Dendritic cell treated with granulocyte-macrophage colony-stimulating factor and Interleukin-4, amounts not matched to agents 40 ng/mL and 50 ng/mL, for 4 days (primary cell): Measurements from ENCODE around the gene TUBA1B.

ENCODE experiments used
- H3K27ac Mint-ChIP-seq: one replicate; pipeline ENCODE4 v1.8.0; 2022; ENCODE audit warnings: mild to moderate bottlenecking, mixed read lengths
- H3K27me3 Mint-ChIP-seq: one replicate; pipeline ENCODE4 v1.8.0; 2022; ENCODE audit warnings: mild to moderate bottlenecking, mixed read lengths
- H3K36me3 Mint-ChIP-seq: one replicate; pipeline ENCODE4 v1.8.0; 2022; ENCODE audit warnings: low read depth, mixed read lengths
- H3K4me1 Mint-ChIP-seq: one replicate; pipeline ENCODE4 v1.8.0; 2022; ENCODE audit warnings: low read depth, mixed read lengths
- H3K4me3 Mint-ChIP-seq: one replicate; pipeline ENCODE4 v1.8.0; 2022; ENCODE audit warnings: mild to moderate bottlenecking, moderate library complexity, mixed read lengths
- H3K9me3 Mint-ChIP-seq: one replicate; pipeline ENCODE4 v1.8.0; 2022; ENCODE audit warnings: mixed read lengths
- intact Hi-C: fragments of 100-400 bp; cut with micrococcal nuclease; formaldehyde crosslinking; loops from one replicate; pipeline ENCODE4 v1.15.0; 2022

The TUBA1B gene

DNA sequence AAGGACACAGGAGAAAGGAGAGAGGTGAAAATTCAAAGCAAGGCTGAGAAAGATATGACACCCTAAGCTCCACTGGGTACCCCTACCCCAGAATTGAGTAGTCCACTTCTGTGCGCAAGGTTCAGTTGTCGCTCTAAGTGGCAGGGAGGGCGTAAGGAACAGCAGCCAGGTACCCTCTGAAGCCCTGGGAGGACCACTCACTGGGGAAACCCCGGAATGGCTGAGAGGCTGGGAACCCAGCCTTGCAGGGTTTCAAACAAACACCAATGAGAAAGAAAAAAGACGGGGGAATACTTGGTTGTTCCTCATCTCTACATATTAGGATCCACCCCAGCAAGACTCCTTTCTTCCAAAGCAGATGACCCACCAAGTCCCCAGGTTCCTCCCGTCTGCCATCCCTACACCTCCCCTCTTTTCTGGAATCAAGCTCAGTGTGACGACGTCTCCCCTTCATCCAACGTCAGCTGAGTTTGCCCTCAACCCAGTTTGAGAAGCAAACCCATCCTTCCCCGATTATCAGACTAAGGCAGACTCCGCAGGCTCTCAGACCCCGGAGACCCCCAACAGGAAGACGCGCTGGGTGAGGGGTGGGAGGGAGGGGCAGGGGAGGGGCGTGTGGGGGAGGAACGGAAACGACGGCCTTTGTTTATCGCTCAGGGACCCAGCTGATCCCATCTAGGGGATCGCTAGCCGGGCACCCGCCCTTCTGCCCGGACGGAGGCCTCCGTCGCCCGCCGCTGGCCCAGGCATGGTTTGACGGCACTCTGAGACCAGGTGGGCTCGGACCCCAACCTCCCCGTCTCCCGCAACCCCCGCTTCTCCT, 21.3 kb downstream of the TUBA1B start:
- H3K27ac Mint-ChIP-seq = peak overlapping the region; percentile 94
- H3K36me3 Mint-ChIP-seq = peaks cover 25% of the 10 kb centered on the region
- peak overlapping the region; percentile 85 for H3K4me3 Mint-ChIP-seq
- H3K9me3 Mint-ChIP-seq = no peaks in the 10 kb centered on the region
- intact Hi-C loops = loop anchor here (1.0 kb wide), 1 partner anchor 20 kb away; no protein-coding TSS in a partner anchor
- H3K27me3 Mint-ChIP-seq = no peaks in the 10 kb centered on the region
- peaks cover 55% of the 10 kb centered on the region for H3K4me1 Mint-ChIP-seq

DNA sequence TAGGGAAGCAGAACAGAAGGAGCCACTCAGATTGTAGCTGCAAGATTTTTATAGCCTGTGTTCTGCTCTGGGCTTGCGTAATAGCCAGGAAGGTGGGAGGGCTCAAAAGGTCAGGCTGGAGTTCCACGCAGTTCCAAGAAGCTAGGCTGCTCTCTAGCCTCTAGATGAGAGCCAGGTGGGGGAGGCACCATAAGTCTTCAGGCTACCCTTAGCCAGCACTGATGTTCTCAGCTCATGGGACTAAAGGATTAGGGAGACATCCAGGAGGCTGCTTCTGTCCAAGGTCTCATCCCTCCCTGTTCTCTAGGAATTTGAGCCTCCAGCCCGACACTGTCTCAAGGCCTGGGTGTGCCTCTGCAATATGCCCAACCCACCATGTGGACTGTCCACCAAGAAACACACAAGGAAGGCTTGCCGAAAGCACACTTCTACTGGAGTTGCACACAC, 22.2 kb downstream of the TUBA1B start:
- Mint-ChIP-seq H3K9me3 (no peaks in the 10 kb centered on the region), H3K27me3 (no peaks in the 10 kb centered on the region), H3K4me1 (peaks cover 64% of the 10 kb centered on the region), H3K36me3 (peaks cover 33% of the 10 kb centered on the region), H3K27ac (peak overlapping the region; percentile 94), H3K4me3 (peak overlapping the region; percentile 85)
- intact Hi-C loops = no loop called here

DNA sequence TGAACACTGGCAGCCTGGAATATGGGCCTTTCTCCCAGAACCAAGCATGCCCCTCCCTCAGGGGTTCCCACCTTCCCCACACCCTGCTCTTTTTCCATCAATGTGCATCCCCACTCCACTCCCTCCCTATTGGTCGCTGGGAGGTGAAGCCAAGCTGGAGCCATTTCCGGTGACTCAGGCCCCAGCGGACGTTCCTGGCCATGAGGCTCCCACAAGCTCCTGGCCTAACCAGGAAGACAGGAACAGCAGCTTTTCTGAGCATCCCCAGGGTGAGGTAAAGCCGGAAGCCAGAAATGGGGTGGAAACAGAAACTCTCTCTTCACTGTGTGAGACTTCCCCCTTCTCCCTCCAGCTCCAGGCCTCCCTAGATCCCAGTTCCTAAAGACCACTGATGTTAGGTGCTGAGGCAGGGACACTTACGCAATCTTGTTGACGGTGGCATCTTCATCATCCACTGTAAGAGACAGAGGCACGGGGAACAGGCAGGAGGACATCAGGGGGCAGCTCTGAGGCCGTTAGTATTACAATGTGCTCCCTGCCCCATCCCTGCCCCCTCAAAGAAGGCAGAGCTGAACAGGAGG, 25.6 kb downstream of the TUBA1B start:
- Mint-ChIP-seq H3K36me3 (peaks cover 66% of the 10 kb centered on the region), H3K9me3 (no peaks in the 10 kb centered on the region), H3K4me1 (peaks cover 60% of the 10 kb centered on the region), H3K4me3 (no peak overlapping the region), H3K27ac (peak overlapping the region; percentile 46), H3K27me3 (no peaks in the 10 kb centered on the region)
- intact Hi-C loops = no loop called here

DNA sequence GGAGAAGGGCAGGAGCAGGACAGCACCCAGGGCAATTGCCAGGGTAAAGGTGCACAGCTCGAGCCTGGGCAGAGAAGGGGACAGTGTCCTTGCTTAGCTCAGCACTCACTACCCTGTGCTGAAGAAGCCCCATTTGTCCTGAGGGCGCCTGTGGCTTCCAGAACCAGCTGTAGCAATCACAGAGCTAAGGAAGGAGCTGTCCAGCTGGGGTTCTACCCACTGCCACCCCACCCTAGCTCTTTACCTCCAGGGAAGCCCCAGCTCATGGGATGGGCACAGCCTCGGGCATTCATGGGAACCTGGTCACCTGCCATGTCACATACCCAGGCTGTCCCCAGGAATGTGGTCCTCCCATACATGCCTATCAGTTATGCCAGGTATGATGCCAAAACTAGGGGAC, 26.4 kb downstream of the TUBA1B start:
- no peaks in the 10 kb centered on the region for H3K27me3 Mint-ChIP-seq
- H3K4me1 Mint-ChIP-seq = peaks cover 57% of the 10 kb centered on the region
- no peaks in the 10 kb centered on the region for H3K9me3 Mint-ChIP-seq
- intact Hi-C loops = no loop called here
- H3K36me3 Mint-ChIP-seq = peaks cover 68% of the 10 kb centered on the region
- no peak overlapping the region for H3K27ac Mint-ChIP-seq
- H3K4me3 Mint-ChIP-seq = no peak overlapping the region

DNA sequence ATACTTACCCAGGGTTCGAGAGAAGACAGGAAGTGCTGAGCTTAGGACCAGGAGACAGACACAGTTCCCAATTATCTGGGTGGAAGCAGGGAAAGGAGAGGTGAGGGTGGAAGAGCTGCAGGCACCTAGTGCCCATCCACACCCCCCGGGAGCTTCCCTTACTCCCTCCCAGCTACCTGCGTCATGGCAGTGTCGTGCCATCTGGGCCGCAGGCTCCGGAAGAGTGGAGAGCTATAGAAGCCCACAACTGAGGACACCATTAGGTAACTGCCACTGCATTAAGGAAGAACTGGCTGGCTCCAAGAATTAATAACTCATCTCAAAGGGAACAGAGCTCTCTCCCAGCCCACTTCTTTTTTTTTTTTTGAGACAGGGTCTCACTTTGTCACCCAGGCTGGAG, 30.8 kb downstream of the TUBA1B start:
- intact Hi-C loops = no loop called here
- peaks cover 15% of the 10 kb centered on the region for H3K27me3 Mint-ChIP-seq
- peaks cover 18% of the 10 kb centered on the region for H3K4me1 Mint-ChIP-seq
- no peaks in the 10 kb centered on the region for H3K9me3 Mint-ChIP-seq
- H3K4me3 Mint-ChIP-seq = no peak overlapping the region
- peaks cover 98% of the 10 kb centered on the region for H3K36me3 Mint-ChIP-seq
- H3K27ac Mint-ChIP-seq = no peak overlapping the region

DNA sequence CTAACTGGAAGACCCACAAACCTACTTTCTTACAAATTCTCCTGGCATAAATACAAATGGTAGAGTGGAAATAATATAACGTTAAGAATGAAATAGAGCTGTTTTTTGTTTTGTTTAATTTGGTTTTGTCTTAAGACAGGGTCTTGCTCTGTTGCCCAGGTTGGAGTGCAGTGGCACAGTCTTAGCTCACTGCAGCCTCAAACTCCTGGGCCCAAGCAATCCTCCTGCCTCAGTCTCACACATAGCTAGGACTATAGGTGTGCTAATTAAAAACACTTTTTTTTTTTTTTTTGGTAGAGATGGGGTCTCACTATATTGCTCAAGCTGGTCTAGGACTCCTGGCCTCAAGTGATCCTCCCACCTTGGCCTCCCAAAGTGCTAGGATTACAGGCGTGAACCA, 32.5 kb downstream of the TUBA1B start:
- peaks cover 31% of the 10 kb centered on the region for H3K27me3 Mint-ChIP-seq
- no peak overlapping the region for H3K4me3 Mint-ChIP-seq
- intact Hi-C loops = loop anchor here (2.0 kb wide), 1 partner anchor 34 kb away; no protein-coding TSS in a partner anchor
- H3K36me3 Mint-ChIP-seq = peaks cover 85% of the 10 kb centered on the region
- no peaks in the 10 kb centered on the region for H3K9me3 Mint-ChIP-seq
- H3K4me1 Mint-ChIP-seq = peaks cover 18% of the 10 kb centered on the region
- no peak overlapping the region for H3K27ac Mint-ChIP-seq

DNA sequence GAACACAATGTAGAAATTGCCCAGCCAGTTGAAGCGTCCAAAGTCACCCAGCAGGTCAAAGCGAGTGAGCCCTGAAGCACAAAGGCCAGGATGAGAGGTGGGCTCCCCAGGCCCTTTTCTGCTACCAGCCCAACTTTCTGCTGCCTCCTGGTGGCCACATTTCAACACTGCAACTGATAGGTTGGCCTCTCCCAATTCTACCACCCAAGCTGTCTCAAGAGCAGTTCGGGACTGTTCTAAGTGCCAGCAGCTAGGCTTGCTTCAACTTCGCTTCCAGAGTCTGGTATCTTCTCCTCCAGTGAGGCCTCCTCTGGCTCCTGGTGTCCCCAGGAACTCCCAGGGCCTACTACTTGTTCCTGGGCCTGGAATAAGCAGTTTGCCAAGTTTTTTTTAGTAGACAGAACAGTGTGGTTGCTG, 33.2 kb downstream of the TUBA1B start:
- H3K36me3 Mint-ChIP-seq = peaks cover 78% of the 10 kb centered on the region
- H3K9me3 Mint-ChIP-seq = no peaks in the 10 kb centered on the region
- H3K4me1 Mint-ChIP-seq = peaks cover 20% of the 10 kb centered on the region
- no peak overlapping the region for H3K4me3 Mint-ChIP-seq
- no peak overlapping the region for H3K27ac Mint-ChIP-seq
- H3K27me3 Mint-ChIP-seq = peaks cover 38% of the 10 kb centered on the region
- intact Hi-C loops = loop anchor here (2.0 kb wide), 1 partner anchor 33 kb away; no protein-coding TSS in a partner anchor

DNA sequence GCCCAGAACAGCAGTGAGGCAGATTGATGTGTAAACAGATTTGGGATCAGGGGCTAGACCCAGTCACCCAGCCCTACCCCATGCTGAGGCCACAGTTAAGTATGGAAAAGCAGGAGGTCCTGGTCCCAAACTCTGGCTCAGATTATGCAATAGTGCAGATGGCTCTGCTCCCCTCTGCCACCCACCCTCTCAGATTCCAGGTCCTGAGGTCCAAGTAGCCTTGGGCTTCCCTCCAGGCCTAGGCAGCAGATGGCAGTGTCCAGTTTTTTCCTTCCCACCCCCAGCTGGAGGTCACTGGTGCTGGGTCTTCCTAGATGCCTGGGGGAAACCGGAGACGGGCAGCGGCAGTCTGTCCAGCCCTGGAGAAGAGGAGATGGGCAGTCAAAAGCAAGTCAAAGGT, 33.8 kb downstream of the TUBA1B start:
- H3K36me3 Mint-ChIP-seq = peaks cover 72% of the 10 kb centered on the region
- no peaks in the 10 kb centered on the region for H3K9me3 Mint-ChIP-seq
- intact Hi-C loops = no loop called here
- peaks cover 42% of the 10 kb centered on the region for H3K27me3 Mint-ChIP-seq
- H3K4me1 Mint-ChIP-seq = peaks cover 25% of the 10 kb centered on the region
- no peak overlapping the region for H3K27ac Mint-ChIP-seq
- no peak overlapping the region for H3K4me3 Mint-ChIP-seq

DNA sequence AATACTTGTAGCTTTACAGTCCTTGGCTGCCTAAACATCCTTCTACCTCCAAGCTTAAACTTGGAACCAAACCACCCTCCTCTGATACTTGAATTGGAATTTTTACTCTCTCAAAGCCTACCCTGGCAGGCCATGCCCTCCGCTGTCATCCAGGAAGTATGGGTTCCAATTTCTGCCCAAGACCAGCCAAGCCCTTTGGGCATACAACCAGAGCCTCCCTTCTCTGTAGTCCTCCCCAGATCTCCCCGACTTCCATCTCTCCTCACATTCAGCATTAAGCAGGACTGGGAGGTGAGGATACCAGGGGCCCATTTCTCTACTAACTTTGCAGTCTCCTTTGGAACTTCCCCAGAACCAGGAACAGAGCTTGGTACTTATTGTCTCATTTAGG, 36.2 kb downstream of the TUBA1B start:
- Mint-ChIP-seq H3K4me1 (peaks cover 49% of the 10 kb centered on the region), H3K27me3 (peaks cover 66% of the 10 kb centered on the region), H3K4me3 (no peak overlapping the region), H3K27ac (no peak overlapping the region), H3K36me3 (peaks cover 48% of the 10 kb centered on the region), H3K9me3 (no peaks in the 10 kb centered on the region)
- intact Hi-C loops = no loop called here

DNA sequence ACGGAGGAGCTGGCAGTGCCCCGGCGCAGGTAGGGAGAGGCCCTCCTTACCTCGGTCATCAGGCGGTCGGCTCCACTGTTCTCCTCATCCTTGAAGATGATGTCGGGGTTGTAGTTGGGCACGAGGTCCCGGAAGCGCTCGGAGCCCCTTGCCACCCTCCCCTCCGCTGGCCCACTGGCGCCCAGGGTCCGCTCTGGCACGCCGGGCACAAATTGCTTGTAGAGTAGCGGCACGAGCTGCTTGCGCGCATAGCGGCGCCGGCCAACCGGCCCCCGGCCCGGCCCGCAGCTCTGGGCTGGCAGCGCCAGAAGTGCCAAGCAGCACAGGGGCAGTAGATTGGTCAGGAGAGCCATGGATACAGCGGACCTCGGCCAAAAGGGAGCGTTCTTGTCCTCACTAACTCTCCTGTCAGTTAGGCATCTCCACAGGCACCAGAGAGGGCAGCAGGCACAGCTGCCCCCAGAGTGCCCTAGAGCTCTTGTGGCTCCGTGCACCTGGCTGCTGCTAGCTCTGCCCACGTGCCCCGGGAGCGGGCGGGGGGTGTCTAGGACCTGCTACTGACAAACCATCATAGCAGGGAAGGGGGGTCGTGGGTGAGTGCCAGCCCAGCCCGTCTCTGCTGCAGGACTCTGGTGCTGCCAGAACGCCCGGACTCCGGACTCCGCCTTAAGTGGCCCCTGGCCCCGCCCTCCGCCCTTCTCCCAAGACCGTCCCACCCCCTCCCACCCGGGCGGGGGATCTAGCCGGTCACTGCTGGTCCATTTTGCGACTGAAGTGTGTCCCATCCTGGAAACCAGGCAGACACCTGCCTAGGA, 36.8 kb downstream of the TUBA1B start, which contains the start of gene DHH:
Gene DHH (minus strand): TSS at position 642 of the 815 bp plus-strand sequence. CDS start 289 bp downstream, at position 353.
- Mint-ChIP-seq H3K4me1 (peaks cover 54% of the 10 kb centered on the region), H3K9me3 (no peaks in the 10 kb centered on the region), H3K27me3 (peaks cover 72% of the 10 kb centered on the region), H3K36me3 (peaks cover 42% of the 10 kb centered on the region), H3K27ac (no peak within 1 kb of the TSS), H3K4me3 (no peak within 1 kb of the TSS)
- intact Hi-C loops = no loop called here

DNA sequence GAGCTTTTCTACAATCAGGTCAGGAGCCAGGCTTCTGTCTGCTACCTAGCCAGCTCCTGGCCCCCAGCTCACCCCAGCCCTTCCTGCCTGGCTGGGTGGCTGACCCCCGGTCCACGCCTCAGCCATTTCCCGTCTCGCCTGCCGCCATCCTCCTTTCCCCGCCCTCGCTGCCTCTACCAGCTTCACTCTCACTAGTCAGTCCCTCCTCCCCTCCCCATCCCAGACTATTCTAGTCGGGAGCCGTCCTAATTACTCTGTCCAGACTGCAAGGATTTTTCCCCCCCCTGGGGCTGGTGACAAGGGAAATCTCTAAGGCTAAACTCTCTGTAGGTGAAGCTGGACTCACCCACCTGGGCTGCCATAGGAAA, 37.4 kb downstream of the TUBA1B start:
- peaks cover 78% of the 10 kb centered on the region for H3K27me3 Mint-ChIP-seq

DNA sequence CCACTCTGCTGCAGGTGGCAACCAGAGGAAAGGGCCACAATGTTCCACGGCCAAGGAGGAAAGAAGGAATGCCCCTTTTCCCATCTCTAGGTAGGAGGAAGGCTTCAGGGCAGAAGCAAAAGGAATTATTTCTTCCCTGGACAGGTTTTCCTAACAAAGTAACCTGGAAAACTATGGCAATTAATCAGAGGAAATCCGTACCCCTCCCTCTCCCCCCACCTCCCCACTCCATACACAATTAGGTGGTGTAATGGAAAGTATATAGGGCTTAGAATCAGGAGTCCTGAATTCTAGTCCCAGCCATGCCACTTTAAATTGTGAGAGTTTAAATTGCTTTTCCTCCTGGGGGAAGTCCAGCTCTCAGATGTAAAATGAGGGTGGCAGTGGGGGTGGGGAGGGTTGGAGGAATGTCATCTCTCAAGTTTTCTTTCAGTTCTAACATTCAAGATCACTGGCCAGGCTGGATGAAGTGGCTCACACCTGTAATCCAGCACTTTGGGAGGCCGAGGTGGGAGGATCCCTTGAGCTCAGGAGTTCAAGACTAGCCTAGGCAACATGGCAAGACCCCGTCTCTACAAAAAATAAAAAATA, 38.3 kb downstream of the TUBA1B start:
- intact Hi-C loops = no loop called here
- H3K4me3 Mint-ChIP-seq = no peak overlapping the region
- H3K27me3 Mint-ChIP-seq = peaks cover 83% of the 10 kb centered on the region

More for the DNA sequence above, 37.4 kb downstream of the TUBA1B start:
- Mint-ChIP-seq H3K36me3 (peaks cover 36% of the 10 kb centered on the region), H3K27ac (no peak overlapping the region), H3K9me3 (no peaks in the 10 kb centered on the region), H3K4me3 (no peak overlapping the region), H3K4me1 (peaks cover 56% of the 10 kb centered on the region)
- intact Hi-C loops = no loop called here

DNA sequence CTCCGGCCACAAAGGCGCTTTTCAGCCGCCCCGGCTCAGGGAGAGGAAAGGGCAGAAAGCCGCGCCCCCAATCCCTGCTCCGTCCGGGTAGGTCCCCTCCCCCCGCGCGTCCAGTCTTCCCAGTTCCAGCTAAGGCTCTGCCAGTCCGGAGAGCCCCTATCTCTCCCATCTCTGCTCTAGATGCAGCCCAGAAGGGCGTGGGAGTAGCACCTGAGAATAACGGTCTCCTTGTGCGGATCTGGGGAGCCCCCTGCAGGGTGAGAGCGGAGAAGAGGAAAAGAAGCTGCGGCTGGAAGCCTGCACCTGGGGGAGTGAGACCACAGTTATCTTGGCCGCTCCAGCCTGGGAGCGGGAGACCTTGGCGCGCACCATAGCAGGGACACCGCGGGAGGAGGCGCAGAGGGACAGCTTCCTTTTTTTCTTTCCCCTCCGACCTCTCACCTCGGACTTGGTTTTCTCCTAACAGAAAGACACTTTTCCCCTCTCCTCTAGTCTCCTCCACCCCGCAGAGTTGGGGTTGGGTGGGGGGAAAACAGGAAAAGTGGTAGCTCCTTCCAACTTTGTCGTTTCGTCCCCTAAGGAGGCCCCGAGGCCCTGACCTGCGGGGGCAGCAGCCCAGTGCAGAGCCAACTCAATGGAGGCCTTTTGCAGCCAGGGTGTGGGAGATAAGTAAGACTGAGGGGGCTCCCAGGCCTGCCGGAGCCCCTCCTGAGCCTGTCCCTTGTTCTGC, 38.9 kb downstream of the TUBA1B start:
- Mint-ChIP-seq H3K4me1 (peaks cover 65% of the 10 kb centered on the region), H3K27ac (no peak overlapping the region), H3K9me3 (no peaks in the 10 kb centered on the region), H3K36me3 (peaks cover 20% of the 10 kb centered on the region), H3K27me3 (peaks cover 86% of the 10 kb centered on the region), H3K4me3 (peak overlapping the region; percentile 53)
- intact Hi-C loops = no loop called here

More for the DNA sequence above, 38.3 kb downstream of the TUBA1B start:
- no peaks in the 10 kb centered on the region for H3K9me3 Mint-ChIP-seq
- H3K4me1 Mint-ChIP-seq = peaks cover 65% of the 10 kb centered on the region
- H3K27ac Mint-ChIP-seq = no peak overlapping the region
- H3K36me3 Mint-ChIP-seq = peaks cover 27% of the 10 kb centered on the region
